CD4-positive, alpha-beta memory T cell (primary cell): Measurements from ENCODE around the gene WDR90. TPM values are rescaled to one million over a fixed set of nuclear protein-coding genes. Genes with fewer than 3 reads are reported as not detected.

ENCODE experiments used
- CTCF ChIA-PET: fragments of 350-600 bp; sonication (Branson Sonifier 250); formaldehyde crosslinking; loops from one replicate; lab custom pipeline; 2021; ENCODE audit warnings: inconsistent platforms; ENCODE audit not compliant: partially characterized antibody; lab: Charles Lee
- POLR2A ChIA-PET: fragments of 350-600 bp; sonication (Branson Sonifier 250); formaldehyde crosslinking; loops from one replicate; lab custom pipeline; 2021; ENCODE audit not compliant: partially characterized antibody; lab: Charles Lee
- DNase-seq, 5 donors: peaks; one replicate each; pipeline versions ENCODE4 v3.0.0 to v3.0.0-alpha.2; 2020 to 2022; ENCODE audit warnings: mixed read lengths in 1 of 5
- H3K27ac ChIP-seq: one replicate; pipeline ENCODE4 v1.7.0; 2013; ENCODE audit warnings: low read depth, low read length
- H3K27me3 ChIP-seq: 2 replicates; pipeline ENCODE4 v1.7.0; 2013; ENCODE audit warnings: mild to moderate bottlenecking, low read length, moderate library complexity; ENCODE audit not compliant: insufficient read depth
- H3K36me3 ChIP-seq: 2 replicates; pipeline ENCODE4 v1.7.0; 2013; ENCODE audit warnings: mild to moderate bottlenecking, low read length, moderate library complexity; ENCODE audit not compliant: insufficient read depth
- H3K4me1 ChIP-seq: 2 replicates; pipeline ENCODE4 v1.7.0; 2013; ENCODE audit warnings: mild to moderate bottlenecking, low read length, moderate library complexity; ENCODE audit not compliant: insufficient read depth
- H3K4me3 ChIP-seq, 2 donors: one replicate each; pipeline ENCODE4 v1.7.0; 2013; ENCODE audit warnings: low read length in 2 of 2, mild to moderate bottlenecking in 1 of 2
- H3K9me3 ChIP-seq, 2 donors: one replicate each; pipeline ENCODE4 v1.7.0; 2013; ENCODE audit warnings: low read length in 2 of 2, control low read depth in 1 of 2; ENCODE audit not compliant: control insufficient read depth in 1 of 2
- H3K27ac Mint-ChIP-seq, 7 donors: one replicate each; pipeline ENCODE4 v1.8.0; 2020 to 2021; ENCODE audit warnings: mixed read lengths in 7 of 7, mild to moderate bottlenecking in 6 of 7, inconsistent platforms in 3 of 7, moderate library complexity in 3 of 7
- H3K27me3 Mint-ChIP-seq, 2 donors: one replicate each; pipeline ENCODE4 v1.8.0; 2020 to 2021; ENCODE audit warnings: mixed read lengths in 2 of 2
- H3K36me3 Mint-ChIP-seq, 2 donors: one replicate each; pipeline ENCODE4 v1.8.0; 2020 to 2021; ENCODE audit warnings: mixed read lengths in 2 of 2, inconsistent platforms in 1 of 2, mild to moderate bottlenecking in 1 of 2
- H3K4me1 Mint-ChIP-seq, 4 donors: one replicate each; pipeline ENCODE4 v1.8.0; 2020 to 2021; ENCODE audit warnings: mixed read lengths in 4 of 4, mild to moderate bottlenecking in 1 of 4
- H3K4me3 Mint-ChIP-seq, 8 donors: one replicate each; pipeline ENCODE4 v1.8.0; 2020 to 2021; ENCODE audit warnings: mixed read lengths in 8 of 8, mild to moderate bottlenecking in 7 of 8, moderate library complexity in 6 of 8, inconsistent platforms in 3 of 8
- H3K9me3 Mint-ChIP-seq, 8 donors: one replicate each; pipeline ENCODE4 v1.8.0; 2020 to 2021; ENCODE audit warnings: mixed read lengths in 8 of 8, mild to moderate bottlenecking in 5 of 8, inconsistent platforms in 3 of 8, moderate library complexity in 1 of 8
- intact Hi-C: fragments of 100-400 bp; cut with micrococcal nuclease; formaldehyde crosslinking; loops from one replicate; pipeline ENCODE4 v1.15.1; 2023
- polyA plus RNA-seq, 2 donors: library from polyadenylated mRNA; unstranded; fragments of 300-500 nt; fragmentation: Illumina TruSeq; gene quantifications; one replicate each; pipeline ENCODE4 v1.2.3, GENCODE V29; 2021
- total RNA-seq, 2 experiments: library from RNA; stranded (reverse); gene quantifications; one replicate each; pipeline ENCODE4 v1.2.3, GENCODE V29; 2021

Gene WDR90
- total and polyA plus RNA-seq, 4 experiments from 2014 or later, result 0.96 to 19.7 (median 9.9) TPM

GRCh38 chr16:661184-661821 is 12.1 kb downstream of the WDR90 start:
- no peak for DNase-seq
- Histone ChIP-seq H3K4me1 (no peaks in the 10 kb centered on the region), H3K27me3 (no peaks in the 10 kb centered on the region), H3K27ac (no peak overlapping the region), H3K9me3 (no peaks in the 10 kb centered on the region), H3K4me3 (no peak overlapping the region), H3K36me3 (no peaks in the 10 kb centered on the region)
- ChIA-PET CTCF (no interaction called here), POLR2A (interaction anchor here (3.2 kb wide), 1 partner anchor 12 kb away, joined by 12 read pairs; the partner anchor contains the start of gene WDR90)
- Mint-ChIP-seq H3K27me3 (no peaks in the 10 kb centered on the region), H3K4me3 (peak overlapping the region in 1 of 8 donors; percentile 23), H3K27ac (peak overlapping the region in 1 of 7 donors; percentile 51), H3K36me3 (no peaks in the 10 kb centered on the region), H3K4me1 (peaks cover 0 to 9% (median under 1%) of the 10 kb centered on the region in 4 donors), H3K9me3 (no peaks in the 10 kb centered on the region)
- intact Hi-C loops, result no loop called here

- ChIA-PET CTCF (no interaction called here), POLR2A (interaction anchor here (0.6 kb wide), 1 partner anchor 15 kb away, joined by 3 read pairs; no protein-coding TSS in a partner anchor)
- Mint-ChIP-seq H3K9me3 (no peaks in the 10 kb centered on the region), H3K36me3 (no peaks in the 10 kb centered on the region), H3K27me3 (no peaks in the 10 kb centered on the region), H3K4me3 (no peak overlapping the region), H3K4me1 (peaks cover 0 to 12% (median under 1%) of the 10 kb centered on the region in 4 donors), H3K27ac (no peak overlapping the region)
- Histone ChIP-seq H3K4me1 (peaks cover 6% of the 10 kb centered on the region), H3K9me3 (no peaks in the 10 kb centered on the region), H3K4me3 (no peak overlapping the region), H3K27ac (no peak overlapping the region), H3K27me3 (no peaks in the 10 kb centered on the region), H3K36me3 (no peaks in the 10 kb centered on the region)
- DNase-seq, result no peak
- intact Hi-C loops, result no loop called here
These were observed 12.9 kb downstream of the WDR90 start for GRCh38 chr16:662095-662494.

GRCh38 chr16:662597-662996 is 13.4 kb downstream of the WDR90 start:
- Histone ChIP-seq H3K36me3 (no peaks in the 10 kb centered on the region), H3K9me3 (no peaks in the 10 kb centered on the region), H3K27ac (no peak overlapping the region), H3K27me3 (no peaks in the 10 kb centered on the region), H3K4me3 (no peak overlapping the region), H3K4me1 (peaks cover 11% of the 10 kb centered on the region)
- H3K4me3 Mint-ChIP-seq, result peak overlapping the region in 1 of 8 donors; percentile 29
- CTCF ChIA-PET, result no interaction called here
- no peaks in the 10 kb centered on the region for H3K36me3 Mint-ChIP-seq
- no peak overlapping the region for H3K27ac Mint-ChIP-seq
- H3K9me3 Mint-ChIP-seq, result no peaks in the 10 kb centered on the region
- peaks cover 1 to 18% (median 2%) of the 10 kb centered on the region in 4 donors for H3K4me1 Mint-ChIP-seq
- POLR2A ChIA-PET, result interaction anchor here (0.6 kb wide), 1 partner anchor 14 kb away, joined by 3 read pairs; no protein-coding TSS in a partner anchor
- intact Hi-C loops, result no loop called here
- DNase-seq, result no peak
- no peaks in the 10 kb centered on the region for H3K27me3 Mint-ChIP-seq

- POLR2A ChIA-PET, result interaction anchor here (0.9 to 5.6 kb wide), 5 partner anchors 9 to 29 kb away, joined by 3 to 89 read pairs (median 7); partner anchors contain the start of genes JMJD8, STUB1 and WDR24
- no peak overlapping the region for H3K4me3 Mint-ChIP-seq
- peak overlapping the region in 1 of 7 donors; percentile 38 for H3K27ac Mint-ChIP-seq
- Histone ChIP-seq H3K9me3 (no peaks in the 10 kb centered on the region), H3K4me1 (peaks cover 23% of the 10 kb centered on the region), H3K27me3 (no peaks in the 10 kb centered on the region), H3K27ac (no peak overlapping the region), H3K36me3 (peaks cover 17% of the 10 kb centered on the region), H3K4me3 (no peak overlapping the region)
- CTCF ChIA-PET, result interaction anchor here (1.3 kb wide), 1 partner anchor 17 kb away, joined by 4 read pairs; the partner anchor contains the start of gene WDR90
- peaks cover 0 to 5% of the 10 kb centered on the region in 2 donors for H3K36me3 Mint-ChIP-seq
- no peaks in the 10 kb centered on the region for H3K27me3 Mint-ChIP-seq
- DNase-seq, result no peak
- peaks cover 3 to 22% (median 5%) of the 10 kb centered on the region in 4 donors for H3K4me1 Mint-ChIP-seq
- no peaks in the 10 kb centered on the region for H3K9me3 Mint-ChIP-seq
- intact Hi-C loops, result no loop called here
These were observed 17.4 kb downstream of the WDR90 start for GRCh38 chr16:666572-666971.

- intact Hi-C loops, result no loop called here
These were observed 18.1 kb downstream of the WDR90 start for GRCh38 chr16:667113-667779.

GRCh38 chr16:667780-668518 is 18.8 kb downstream of the WDR90 start, which contains the start of gene RHOT2:
TSS of gene RHOT2 (plus strand) at chr16:668132. CDS start at chr16:668200, 68 bp downstream.
- POLR2A ChIA-PET, result interaction anchor here (0.6 to 5.6 kb wide), 11 partner anchors 8 to 139 kb away, joined by 3 to 89 read pairs (median 6); partner anchors contain the start of genes ANTKMT, JMJD8, MCRIP2 and METTL26
- no peaks in the 10 kb centered on the region for H3K9me3 Mint-ChIP-seq
- peaks cover 3 to 21% (median 5%) of the 10 kb centered on the region in 4 donors for H3K4me1 Mint-ChIP-seq
- H3K36me3 Mint-ChIP-seq, result peaks cover 0 to 11% of the 10 kb centered on the region in 2 donors
- Histone ChIP-seq H3K4me3 (peak within 1 kb of the TSS; percentile 42 to 73), H3K9me3 (no peaks in the 10 kb centered on the region), H3K4me1 (peaks cover 23% of the 10 kb centered on the region), H3K36me3 (peaks cover 25% of the 10 kb centered on the region), H3K27ac (peak within 1 kb of the TSS; percentile 69), H3K27me3 (no peaks in the 10 kb centered on the region)
- H3K4me3 Mint-ChIP-seq, result peak within 1 kb of the TSS; percentile 77 to 86 (median 80)
- peak within 1 kb of the TSS; percentile 38 to 94 (median 86) for H3K27ac Mint-ChIP-seq
- CTCF ChIA-PET, result interaction anchor here (0.7 to 1.4 kb wide), 8 partner anchors 8 to 65 kb away, joined by 3 to 6 read pairs (median 3); partner anchors contain the start of gene WDR90
- no peaks in the 10 kb centered on the region for H3K27me3 Mint-ChIP-seq
- DNase-seq, result peak; percentile 88 to 93 (median 91)
- intact Hi-C loops, result loop anchor here (1.0 to 2.0 kb wide), 5 partner anchors 11 to 276 kb away; partner anchors contain the start of genes JMJD8, METTL26 and WDR90

More at GRCh38 chr16:667113-667779, 18.1 kb downstream of the WDR90 start:
- H3K27me3 ChIP-seq, result no peaks in the 10 kb centered on the region
- peak overlapping the region; percentile 69 for H3K27ac ChIP-seq
- H3K9me3 ChIP-seq, result no peaks in the 10 kb centered on the region
- DNase-seq, result no peak
- no peaks in the 10 kb centered on the region for H3K27me3 Mint-ChIP-seq
- H3K4me1 ChIP-seq, result peaks cover 23% of the 10 kb centered on the region
- peak overlapping the region; percentile 69 to 86 (median 78) for H3K4me3 Mint-ChIP-seq
- peak overlapping the region in 1 of 2 donors; percentile 73 for H3K4me3 ChIP-seq
- peaks cover 20% of the 10 kb centered on the region for H3K36me3 ChIP-seq
- peaks cover 0 to 8% of the 10 kb centered on the region in 2 donors for H3K36me3 Mint-ChIP-seq
- ChIA-PET CTCF (interaction anchor here (0.7 to 1.4 kb wide), 5 partner anchors 9 to 22 kb away, joined by 3 to 6 read pairs (median 4); partner anchors contain the start of gene WDR90), POLR2A (interaction anchor here (0.6 to 5.6 kb wide), 12 partner anchors 9 to 140 kb away, joined by 3 to 89 read pairs (median 6); partner anchors contain the start of genes ANTKMT, JMJD8, MCRIP2 and METTL26)
- H3K9me3 Mint-ChIP-seq, result no peaks in the 10 kb centered on the region
- peaks cover 3 to 21% (median 5%) of the 10 kb centered on the region in 4 donors for H3K4me1 Mint-ChIP-seq
- peak overlapping the region; percentile 38 to 94 (median 86) for H3K27ac Mint-ChIP-seq
